Coronary artery (tissue), 2 donors: Measurements from ENCODE around the gene TSPAN5.

Experiments
- DNase-seq: peaks from one replicate; pipeline ENCODE4 v3.0.0-alpha.2; 2017; ENCODE audit warnings: low spot score
- H3K27ac ChIP-seq, 2 donors: fragments of 200-600 bp; sonication (generic); one replicate each; pipeline ENCODE4 v1.5.1; 2016 to 2019
- H3K4me3 ChIP-seq: fragments of 200-600 bp; sonication (generic); 2 replicates; pipeline ENCODE4 v1.5.1; 2016; ENCODE audit warnings: mild to moderate bottlenecking, moderate library complexity
- TF ChIP-seq, protein P1 (sequence below): fragments of 200-600 bp; sonication (generic); IDR thresholded peaks from one replicate; pipeline ENCODE4 v1.5.1; 2019; ENCODE audit warnings: antibody characterized with exemption

TSPAN5 gene

DNA sequence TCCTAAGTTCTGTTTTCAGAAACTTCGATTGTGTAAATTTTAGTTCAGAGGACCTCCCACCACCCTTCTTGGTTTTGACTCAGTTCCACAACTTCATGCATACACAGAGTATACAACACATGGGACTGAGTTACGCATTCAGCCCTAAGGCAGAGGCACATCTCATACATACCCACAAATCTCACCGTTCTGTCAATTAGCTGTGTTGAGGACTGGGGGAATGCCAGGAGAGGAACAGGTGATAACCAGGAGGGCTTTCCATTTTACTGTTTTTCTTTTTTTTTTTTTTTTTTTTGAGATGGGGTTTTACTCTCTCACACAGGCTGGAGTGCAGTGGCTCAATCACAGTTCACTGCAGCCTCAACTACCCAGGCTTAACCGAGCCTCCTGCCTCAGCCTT is 150.2 kb downstream of the TSPAN5 start:
- Histone ChIP-seq H3K27ac (no peak overlapping the region), H3K4me3 (no peak overlapping the region)
- DNase-seq, result no peak
- TF ChIP-seq, protein P1, sequence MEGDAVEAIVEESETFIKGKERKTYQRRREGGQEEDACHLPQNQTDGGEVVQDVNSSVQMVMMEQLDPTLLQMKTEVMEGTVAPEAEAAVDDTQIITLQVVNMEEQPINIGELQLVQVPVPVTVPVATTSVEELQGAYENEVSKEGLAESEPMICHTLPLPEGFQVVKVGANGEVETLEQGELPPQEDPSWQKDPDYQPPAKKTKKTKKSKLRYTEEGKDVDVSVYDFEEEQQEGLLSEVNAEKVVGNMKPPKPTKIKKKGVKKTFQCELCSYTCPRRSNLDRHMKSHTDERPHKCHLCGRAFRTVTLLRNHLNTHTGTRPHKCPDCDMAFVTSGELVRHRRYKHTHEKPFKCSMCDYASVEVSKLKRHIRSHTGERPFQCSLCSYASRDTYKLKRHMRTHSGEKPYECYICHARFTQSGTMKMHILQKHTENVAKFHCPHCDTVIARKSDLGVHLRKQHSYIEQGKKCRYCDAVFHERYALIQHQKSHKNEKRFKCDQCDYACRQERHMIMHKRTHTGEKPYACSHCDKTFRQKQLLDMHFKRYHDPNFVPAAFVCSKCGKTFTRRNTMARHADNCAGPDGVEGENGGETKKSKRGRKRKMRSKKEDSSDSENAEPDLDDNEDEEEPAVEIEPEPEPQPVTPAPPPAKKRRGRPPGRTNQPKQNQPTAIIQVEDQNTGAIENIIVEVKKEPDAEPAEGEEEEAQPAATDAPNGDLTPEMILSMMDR, result no peak

DNA sequence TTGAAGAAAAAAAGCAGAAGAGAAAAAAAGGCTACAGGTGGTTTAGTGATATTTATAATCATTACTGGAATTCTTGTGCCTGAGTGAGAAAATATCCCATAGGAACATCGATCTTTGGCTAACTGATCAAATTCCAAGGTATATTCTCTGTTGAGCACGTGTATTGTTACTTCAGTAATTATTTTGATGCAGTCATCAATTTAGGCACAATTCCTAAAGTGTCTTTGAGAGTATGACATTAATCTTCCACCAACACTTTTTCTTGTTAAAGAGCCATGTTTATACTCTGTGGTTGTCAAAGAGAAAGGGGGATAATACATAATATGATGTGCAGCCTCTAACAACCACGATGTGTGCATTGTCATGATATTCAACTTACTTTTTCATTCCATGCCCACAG is 151.1 kb downstream of the TSPAN5 start:
- H3K4me3 ChIP-seq, result no peak overlapping the region
- TF ChIP-seq, protein P1, result no peak
- H3K27ac ChIP-seq, result no peak overlapping the region
- DNase-seq, result no peak

DNA sequence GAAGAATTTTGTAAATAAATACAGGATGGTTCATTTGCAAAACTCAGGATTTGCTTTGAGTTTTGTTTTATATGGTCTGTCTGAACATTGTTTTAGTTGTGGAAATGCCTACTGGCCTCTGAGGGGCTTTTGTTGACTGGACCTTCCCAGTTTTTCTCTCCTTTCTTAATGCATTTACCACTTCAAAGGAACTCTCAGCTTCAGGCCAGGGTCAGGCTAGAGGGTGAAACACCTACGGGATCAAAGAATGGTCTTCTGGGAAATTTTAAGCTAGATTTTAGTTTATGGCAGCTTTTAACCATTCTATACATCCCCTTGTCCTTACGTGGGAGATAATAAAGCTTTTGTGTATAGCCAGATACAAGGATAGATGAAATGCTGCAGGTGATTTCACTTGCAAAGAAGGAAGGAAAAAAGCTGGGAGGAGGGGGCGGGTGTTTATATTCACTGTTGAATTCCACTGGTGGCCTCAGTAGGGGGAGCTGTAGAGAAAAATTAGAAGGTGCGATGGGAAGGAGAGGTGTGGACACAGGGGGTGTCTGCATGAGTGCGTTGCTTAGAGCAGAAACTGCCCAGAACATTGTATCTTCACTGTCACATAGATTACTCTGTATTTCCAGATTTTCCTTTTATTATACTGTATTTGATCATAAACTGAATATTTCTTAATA is 151.8 kb downstream of the TSPAN5 start:
- no peak for DNase-seq
- Histone ChIP-seq H3K4me3 (no peak overlapping the region), H3K27ac (no peak overlapping the region)
- TF ChIP-seq, protein P1, result no peak

DNA sequence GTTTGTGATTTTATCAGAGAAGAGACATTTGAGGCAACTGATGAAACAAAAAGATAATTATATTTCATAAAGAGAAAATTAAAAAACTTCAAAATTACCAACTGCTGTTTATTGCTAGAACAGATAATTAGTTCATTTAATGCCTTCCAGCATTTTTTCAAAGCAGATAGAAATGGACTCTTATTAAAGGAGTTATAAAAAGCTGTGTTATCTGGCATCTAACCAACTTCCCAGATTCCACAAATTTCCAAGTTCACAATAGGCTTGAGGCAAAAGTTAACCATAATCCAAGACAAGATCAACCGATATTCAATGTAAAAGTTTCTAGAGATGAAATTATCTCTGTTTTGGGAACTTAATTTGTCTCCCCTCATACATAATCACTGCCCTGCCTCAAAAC is 152.4 kb downstream of the TSPAN5 start:
- no peak overlapping the region for H3K27ac ChIP-seq
- TF ChIP-seq, protein P1, result no peak
- H3K4me3 ChIP-seq, result no peak overlapping the region
- DNase-seq, result no peak

DNA sequence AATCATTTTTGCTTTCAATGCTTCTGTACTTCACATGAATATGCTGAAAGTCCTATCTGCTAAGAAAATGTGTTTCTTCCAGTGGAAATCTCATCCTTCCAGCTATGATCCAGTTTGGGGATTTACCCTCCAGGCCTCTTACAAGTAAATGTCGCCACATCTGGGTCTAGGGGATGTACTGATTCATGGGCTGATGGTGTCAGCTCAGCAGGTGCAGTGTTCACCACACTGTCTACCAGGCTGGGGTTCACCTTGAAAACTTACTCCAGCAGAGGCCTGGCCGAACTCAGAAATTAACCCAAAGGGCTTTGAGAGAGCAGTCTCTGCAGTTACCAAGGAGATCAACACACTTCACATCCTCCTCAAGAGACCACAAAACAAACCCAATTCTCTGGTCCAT is 154.3 kb downstream of the TSPAN5 start:
- Histone ChIP-seq H3K4me3 (no peak overlapping the region), H3K27ac (no peak overlapping the region)
- no peak for DNase-seq
- TF ChIP-seq, protein P1, result no peak

DNA sequence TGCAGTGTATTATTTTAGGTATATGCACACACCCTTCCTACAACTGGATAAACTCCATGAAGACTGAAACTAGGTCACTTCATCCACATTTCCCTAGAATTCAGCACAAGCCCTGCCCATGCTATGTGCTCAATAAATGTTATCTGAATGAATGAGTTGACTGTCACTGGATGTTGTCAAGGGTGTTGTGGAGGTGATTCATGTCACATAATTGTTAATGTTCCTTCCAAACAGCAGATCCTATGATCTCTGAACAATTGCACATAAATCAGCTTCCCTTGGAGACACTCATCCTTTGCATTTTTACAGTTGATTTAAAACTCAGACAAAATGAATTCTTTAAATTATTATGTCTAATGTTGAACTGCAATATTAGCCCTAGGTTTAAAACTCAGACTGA is 154.7 kb downstream of the TSPAN5 start:
- Histone ChIP-seq H3K4me3 (no peak overlapping the region), H3K27ac (no peak overlapping the region)
- TF ChIP-seq, protein P1, result no peak
- no peak for DNase-seq

DNA sequence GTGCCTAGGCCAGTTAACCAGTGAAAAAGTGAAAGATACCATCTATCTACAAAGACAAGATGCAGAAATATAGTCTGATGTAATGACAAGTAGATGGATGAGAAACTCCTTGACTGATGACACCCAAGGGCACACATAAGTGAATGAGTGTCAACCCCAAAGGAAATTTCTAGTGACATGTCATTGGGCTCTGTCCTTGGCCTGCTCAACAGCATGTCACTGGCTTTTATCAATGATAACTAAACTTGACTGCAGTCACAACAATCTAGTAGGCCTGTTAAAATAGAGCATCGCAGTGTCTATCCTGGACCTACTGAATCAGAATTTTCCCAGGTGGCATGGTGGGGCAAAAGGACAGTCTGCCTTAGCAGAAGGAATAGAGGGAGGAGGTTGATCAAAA is 155.8 kb downstream of the TSPAN5 start:
- no peak overlapping the region for H3K27ac ChIP-seq
- TF ChIP-seq, protein P1, result no peak
- H3K4me3 ChIP-seq, result no peak overlapping the region
- DNase-seq, result no peak
